ENCODE measurements around the gene CORO7.

CORO7 gene

GRCh38 chr16:4330277-4330874, 86.0 kb downstream of the CORO7 start:
- TF ChIP-seq CTCF (IDR thresholded peaks at IDR 0.05; ENCODE audit: borderline replicate concordance, control extremely low read depth, extremely low read depth, insufficient read depth, missing control alignments): peak; percentile 92
- in situ Hi-C loops (cut with MboI; ENCODE audit: low sequenced_read_pairs, unreplicated experiment): no loop called here
- DNase-seq (ENCODE audit: low spot score): peak; percentile 93

- no peak for DNase-seq (ENCODE audit: low spot score)
- in situ Hi-C loops (cut with MboI; ENCODE audit: low sequenced_read_pairs, unreplicated experiment): no loop called here
- TF ChIP-seq CTCF (IDR thresholded peaks at IDR 0.05; ENCODE audit: borderline replicate concordance, control extremely low read depth, extremely low read depth, insufficient read depth, missing control alignments): no peak
Observed at GRCh38 chr16:4328782-4329775, 87.3 kb downstream of the CORO7 start.

GRCh38 chr16:4328046-4328781, 88.2 kb downstream of the CORO7 start:
- in situ Hi-C loops (cut with MboI; ENCODE audit: low sequenced_read_pairs, unreplicated experiment): no loop called here
- peak; percentile 87 for DNase-seq (ENCODE audit: low spot score)
- TF ChIP-seq CTCF (IDR thresholded peaks at IDR 0.05; ENCODE audit: borderline replicate concordance, control extremely low read depth, extremely low read depth, insufficient read depth, missing control alignments): peak; percentile 60

GRCh38 chr16:4327386-4328045, 88.9 kb downstream of the CORO7 start:
- in situ Hi-C loops (cut with MboI; ENCODE audit: low sequenced_read_pairs, unreplicated experiment): no loop called here
- DNase-seq (ENCODE audit: low spot score): no peak
- no peak for TF ChIP-seq CTCF (IDR thresholded peaks at IDR 0.05; ENCODE audit: borderline replicate concordance, control extremely low read depth, extremely low read depth, insufficient read depth, missing control alignments)

- in situ Hi-C loops (cut with MboI; ENCODE audit: low sequenced_read_pairs, unreplicated experiment): no loop called here
- peak; percentile 80 for DNase-seq (ENCODE audit: low spot score)
- no peak for TF ChIP-seq CTCF (IDR thresholded peaks at IDR 0.05; ENCODE audit: borderline replicate concordance, control extremely low read depth, extremely low read depth, insufficient read depth, missing control alignments)
Observed at GRCh38 chr16:4325253-4325758, 91.1 kb downstream of the CORO7 start.

Measured in GM13976 (cell line).